Measurements from ENCODE around the gene DOCK11. TPM values are rescaled to one million over a fixed set of nuclear protein-coding genes. Genes with fewer than 3 reads are reported as not detected.

DOCK11 gene
- polyA plus RNA-seq, 3 donors = 20.8 to 39.7 (median 34.8) TPM

DNA sequence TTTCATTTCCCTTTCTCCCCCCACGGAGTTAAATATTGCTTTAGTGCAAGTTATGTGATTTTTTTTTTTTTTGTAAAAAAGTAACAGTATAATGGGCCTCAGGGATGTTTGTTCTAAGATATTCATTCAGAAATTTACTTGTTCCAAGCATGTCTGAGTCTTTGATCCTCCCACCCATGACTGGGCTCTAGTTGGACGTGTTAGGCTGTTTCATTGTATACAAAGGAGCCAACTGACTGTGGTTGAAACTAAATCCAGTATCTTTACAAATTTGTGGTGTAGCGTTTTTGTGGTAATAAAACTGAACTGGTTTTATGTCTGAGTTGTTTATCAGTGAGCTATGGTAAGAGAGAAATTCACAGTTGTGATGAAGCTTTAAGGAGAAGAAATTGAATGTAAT, 74.1 kb downstream of the DOCK11 start:
- WGBS (ENCODE audit: insufficient coverage) = no CpG with 5 or more reads among the region's 3 CpGs
- Histone ChIP-seq H3K36me3 (replicated peaks in 1 of 2; ENCODE audit: control insufficient read depth in 1 of 2, insufficient read depth in 2 of 2, low read length in 2 of 2) (peaks cover 61 to 95% of the 10 kb centered on the region in 2 donors), H3K9me3 (replicated peaks in 1 of 2; ENCODE audit: control insufficient read depth in 1 of 2, insufficient read depth in 1 of 2, low read length in 2 of 2) (no peaks in the 10 kb centered on the region), H3K27ac (ENCODE audit: low read depth in 1 of 2, low read length in 2 of 2) (no peak overlapping the region), H3K27me3 (ENCODE audit: control insufficient read depth in 2 of 2, insufficient read depth in 2 of 2, low read length in 2 of 2) (no peaks in the 10 kb centered on the region), H3K4me1 (ENCODE audit: control insufficient read depth in 1 of 2, insufficient read depth in 2 of 2, low read length in 2 of 2) (no peaks in the 10 kb centered on the region), H4K20me1 (ENCODE audit: insufficient read depth, low read length) (peaks cover 18% of the 10 kb centered on the region), H3K4me2 (replicated peaks; ENCODE audit: extremely low read depth, low read length, poor library complexity, severe bottlenecking) (no peak overlapping the region), H3K9ac (ENCODE audit: insufficient read depth, low read length, poor library complexity, severe bottlenecking) (no peak overlapping the region), H3K4me3 (replicated peaks in 1 of 3; ENCODE audit: low read depth in 2 of 3, low read length in 3 of 3) (no peak overlapping the region), H2AFZ (ENCODE audit: insufficient read depth, low read depth, low read length, poor library complexity, severe bottlenecking) (no peak overlapping the region), H3K79me2 (ENCODE audit: insufficient read depth, low read length) (no peaks in the 10 kb centered on the region)
- Mint-ChIP-seq H3K4me3 (no peak overlapping the region), H3K27ac (no peak overlapping the region), H3K9me3 (peaks cover 0 to 3% (median 0%) of the 10 kb centered on the region in 7 donors), H3K27me3 (ENCODE audit: low read depth in 3 of 3) (peaks cover 0 to 6% (median 2%) of the 10 kb centered on the region in 3 donors), H3K4me1 (no peaks in the 10 kb centered on the region), H3K36me3 (peaks cover 53 to 75% of the 10 kb centered on the region in 2 donors)
- TF ChIP-seq, protein P1, sequence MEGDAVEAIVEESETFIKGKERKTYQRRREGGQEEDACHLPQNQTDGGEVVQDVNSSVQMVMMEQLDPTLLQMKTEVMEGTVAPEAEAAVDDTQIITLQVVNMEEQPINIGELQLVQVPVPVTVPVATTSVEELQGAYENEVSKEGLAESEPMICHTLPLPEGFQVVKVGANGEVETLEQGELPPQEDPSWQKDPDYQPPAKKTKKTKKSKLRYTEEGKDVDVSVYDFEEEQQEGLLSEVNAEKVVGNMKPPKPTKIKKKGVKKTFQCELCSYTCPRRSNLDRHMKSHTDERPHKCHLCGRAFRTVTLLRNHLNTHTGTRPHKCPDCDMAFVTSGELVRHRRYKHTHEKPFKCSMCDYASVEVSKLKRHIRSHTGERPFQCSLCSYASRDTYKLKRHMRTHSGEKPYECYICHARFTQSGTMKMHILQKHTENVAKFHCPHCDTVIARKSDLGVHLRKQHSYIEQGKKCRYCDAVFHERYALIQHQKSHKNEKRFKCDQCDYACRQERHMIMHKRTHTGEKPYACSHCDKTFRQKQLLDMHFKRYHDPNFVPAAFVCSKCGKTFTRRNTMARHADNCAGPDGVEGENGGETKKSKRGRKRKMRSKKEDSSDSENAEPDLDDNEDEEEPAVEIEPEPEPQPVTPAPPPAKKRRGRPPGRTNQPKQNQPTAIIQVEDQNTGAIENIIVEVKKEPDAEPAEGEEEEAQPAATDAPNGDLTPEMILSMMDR (IDR thresholded peaks at IDR 0.05) = no peak
- DNase-seq = no peak
- intact Hi-C loops (cut with micrococcal nuclease) = loop anchor here in 1 of 2 donors (10.0 kb wide), 1 partner anchor 115 kb away; no protein-coding TSS in a partner anchor

DNA sequence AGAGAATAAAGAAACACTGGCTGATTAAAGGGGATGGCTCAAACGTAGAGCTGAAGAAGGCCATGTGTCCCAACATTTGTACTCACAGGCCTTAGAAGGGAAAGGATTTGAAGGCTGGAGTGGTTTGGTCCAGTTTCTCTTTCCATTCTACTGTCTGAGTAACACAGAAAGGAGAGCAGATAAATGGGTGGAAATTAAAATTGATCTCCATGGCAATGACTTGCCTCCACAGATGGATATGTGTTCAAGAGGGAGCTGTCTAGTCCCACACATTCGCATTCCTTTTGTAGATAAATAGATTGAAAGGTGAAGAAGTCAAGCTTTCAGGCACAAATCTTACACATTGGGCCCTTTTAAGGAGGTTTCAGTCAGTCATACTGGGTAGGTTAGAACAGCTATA, 74.6 kb downstream of the DOCK11 start:
- Histone ChIP-seq H4K20me1 (ENCODE audit: insufficient read depth, low read length) (peaks cover 13% of the 10 kb centered on the region), H3K79me2 (ENCODE audit: insufficient read depth, low read length) (no peaks in the 10 kb centered on the region), H3K9ac (ENCODE audit: insufficient read depth, low read length, poor library complexity, severe bottlenecking) (no peak overlapping the region), H3K36me3 (replicated peaks in 1 of 2; ENCODE audit: control insufficient read depth in 1 of 2, insufficient read depth in 2 of 2, low read length in 2 of 2) (peaks cover 62 to 93% of the 10 kb centered on the region in 2 donors), H3K4me2 (replicated peaks; ENCODE audit: extremely low read depth, low read length, poor library complexity, severe bottlenecking) (no peak overlapping the region), H3K27ac (ENCODE audit: low read depth in 1 of 2, low read length in 2 of 2) (no peak overlapping the region), H2AFZ (ENCODE audit: insufficient read depth, low read depth, low read length, poor library complexity, severe bottlenecking) (no peak overlapping the region), H3K4me3 (replicated peaks in 1 of 3; ENCODE audit: low read depth in 2 of 3, low read length in 3 of 3) (no peak overlapping the region), H3K9me3 (replicated peaks in 1 of 2; ENCODE audit: control insufficient read depth in 1 of 2, insufficient read depth in 1 of 2, low read length in 2 of 2) (no peaks in the 10 kb centered on the region), H3K4me1 (ENCODE audit: control insufficient read depth in 1 of 2, insufficient read depth in 2 of 2, low read length in 2 of 2) (no peaks in the 10 kb centered on the region), H3K27me3 (ENCODE audit: control insufficient read depth in 2 of 2, insufficient read depth in 2 of 2, low read length in 2 of 2) (no peaks in the 10 kb centered on the region)
- no peaks in the 10 kb centered on the region for H3K4me1 Mint-ChIP-seq
- peaks cover 0 to 6% (median 2%) of the 10 kb centered on the region in 3 donors for H3K27me3 Mint-ChIP-seq (ENCODE audit: low read depth in 3 of 3)
- intact Hi-C loops (cut with micrococcal nuclease) = loop anchor here in 1 of 2 donors (10.0 kb wide), 1 partner anchor 115 kb away; no protein-coding TSS in a partner anchor
- no peak overlapping the region for H3K4me3 Mint-ChIP-seq
- TF ChIP-seq, protein P1 (IDR thresholded peaks at IDR 0.05) = no peak
- peaks cover 55 to 75% of the 10 kb centered on the region in 2 donors for H3K36me3 Mint-ChIP-seq
- peak overlapping the region in 2 of 7 donors; percentile 72 to 79 for H3K27ac Mint-ChIP-seq
- DNase-seq = no peak
- H3K9me3 Mint-ChIP-seq = peaks cover 0 to 3% (median 0%) of the 10 kb centered on the region in 7 donors
- WGBS (ENCODE audit: insufficient coverage) = no CpG with 5 or more reads among the region's 2 CpGs

All from CD14-positive monocyte (primary cell).